Measurements from ENCODE around the gene ZNF92. TPM values are rescaled to one million over a fixed set of nuclear protein-coding genes. Genes with fewer than 3 reads are reported as not detected.

ZNF92 gene
- total and polyA plus RNA-seq, 2 donors (not counting 1 experiment from before 2014, with no cell fraction given) = 8.2 to 65.4 TPM

DNA sequence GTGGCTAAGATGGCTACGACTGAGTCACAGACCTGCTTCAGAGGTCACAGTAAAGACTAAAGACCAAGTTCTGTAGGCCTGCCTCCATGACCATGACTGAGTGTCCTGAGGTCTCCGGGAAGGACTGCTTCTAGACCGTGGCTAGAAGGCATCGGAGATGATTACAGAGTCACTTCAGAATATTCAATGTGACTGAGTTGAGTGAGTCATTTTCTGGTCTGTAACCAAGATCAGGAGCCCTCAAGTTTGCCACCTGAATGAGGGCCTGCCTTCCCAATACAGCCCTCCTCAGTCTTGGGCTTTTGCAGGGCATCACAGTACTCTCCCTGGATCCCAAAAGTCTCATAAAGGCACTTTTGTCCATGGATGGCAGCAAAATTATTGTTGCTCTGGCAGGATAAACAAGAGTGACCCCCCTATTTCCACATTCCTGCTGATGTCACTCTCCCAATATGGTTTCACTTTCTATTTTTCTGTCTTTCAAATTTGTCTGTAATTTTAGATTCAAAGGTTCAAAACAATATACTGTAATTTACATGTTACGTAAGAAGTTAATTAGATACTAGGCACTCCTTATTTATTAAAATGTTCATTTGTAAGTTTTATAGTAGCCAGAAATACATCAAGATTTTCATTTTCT, 47.7 kb upstream of the ZNF92 start:
- DNase-seq (no peak), ATAC-seq (ENCODE audit: low read depth) (no peak)
- Histone ChIP-seq H3K9me3 (ENCODE audit: control extremely low read depth in 1 of 3, control insufficient read depth in 2 of 3, insufficient read depth in 1 of 3, low read length in 2 of 3) (no peaks in the 10 kb centered on the region), H2AFZ (ENCODE audit: insufficient read depth, low read depth, low read length, poor library complexity, severe bottlenecking) (peak overlapping the region; percentile 37), H3K4me2 (replicated peaks; ENCODE audit: low read depth, low read length, poor library complexity, severe bottlenecking) (no peak overlapping the region), H4K20me1 (ENCODE audit: control insufficient read depth, insufficient read depth, low read length, poor library complexity, severe bottlenecking) (no peaks in the 10 kb centered on the region), H3K27me3 (replicated peaks in 1 of 4; ENCODE audit: control extremely low read depth in 1 of 4, control insufficient read depth in 3 of 4, insufficient read depth in 4 of 4, low read length in 3 of 4) (no peaks in the 10 kb centered on the region), H3K79me2 (ENCODE audit: control insufficient read depth, insufficient read depth, low read length) (no peaks in the 10 kb centered on the region), H3K36me3 (replicated peaks in 1 of 2; ENCODE audit: control extremely low read depth in 1 of 2, control insufficient read depth in 1 of 2, extremely low read depth in 1 of 2, insufficient read depth in 2 of 2, low read length in 1 of 2) (no peaks in the 10 kb centered on the region), H3K27ac (ENCODE audit: low read length in 2 of 2) (no peak overlapping the region), H3K9ac (ENCODE audit: low read length) (no peak overlapping the region), H3K4me3 (ENCODE audit: control extremely low read depth in 1 of 5, extremely low read depth in 1 of 5, insufficient read depth in 1 of 5, low read depth in 2 of 5, low read length in 4 of 5) (no peak overlapping the region), H3K4me1 (ENCODE audit: control insufficient read depth in 2 of 2, insufficient read depth in 2 of 2, low read length in 2 of 2) (no peaks in the 10 kb centered on the region)
- ChIA-PET POLR2A (no interaction called here), CTCF (no interaction called here)
- no peaks in the 10 kb centered on the region for H3K27me3 Mint-ChIP-seq
- H3K4me1 Mint-ChIP-seq = peaks cover 8% of the 10 kb centered on the region
- intact Hi-C loops (cut with micrococcal nuclease) = no loop called here
- H3K9me3 Mint-ChIP-seq (ENCODE audit: insufficient read depth) = no peaks in the 10 kb centered on the region
- H3K4me3 Mint-ChIP-seq = no peak overlapping the region
- no peak overlapping the region for H3K27ac Mint-ChIP-seq
- TF ChIP-seq, protein P1, sequence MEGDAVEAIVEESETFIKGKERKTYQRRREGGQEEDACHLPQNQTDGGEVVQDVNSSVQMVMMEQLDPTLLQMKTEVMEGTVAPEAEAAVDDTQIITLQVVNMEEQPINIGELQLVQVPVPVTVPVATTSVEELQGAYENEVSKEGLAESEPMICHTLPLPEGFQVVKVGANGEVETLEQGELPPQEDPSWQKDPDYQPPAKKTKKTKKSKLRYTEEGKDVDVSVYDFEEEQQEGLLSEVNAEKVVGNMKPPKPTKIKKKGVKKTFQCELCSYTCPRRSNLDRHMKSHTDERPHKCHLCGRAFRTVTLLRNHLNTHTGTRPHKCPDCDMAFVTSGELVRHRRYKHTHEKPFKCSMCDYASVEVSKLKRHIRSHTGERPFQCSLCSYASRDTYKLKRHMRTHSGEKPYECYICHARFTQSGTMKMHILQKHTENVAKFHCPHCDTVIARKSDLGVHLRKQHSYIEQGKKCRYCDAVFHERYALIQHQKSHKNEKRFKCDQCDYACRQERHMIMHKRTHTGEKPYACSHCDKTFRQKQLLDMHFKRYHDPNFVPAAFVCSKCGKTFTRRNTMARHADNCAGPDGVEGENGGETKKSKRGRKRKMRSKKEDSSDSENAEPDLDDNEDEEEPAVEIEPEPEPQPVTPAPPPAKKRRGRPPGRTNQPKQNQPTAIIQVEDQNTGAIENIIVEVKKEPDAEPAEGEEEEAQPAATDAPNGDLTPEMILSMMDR (IDR thresholded peaks at IDR 0.05) = no peak
- no peak for TF ChIP-seq EZH2 (IDR thresholded peaks at IDR 0.05; ENCODE audit: borderline replicate concordance, insufficient read depth, low read depth, low read length, poor library complexity, severe bottlenecking)
- 100% methylated on average over 3 of the region's 5 CpGs for WGBS (ENCODE audit: insufficient coverage)

DNA sequence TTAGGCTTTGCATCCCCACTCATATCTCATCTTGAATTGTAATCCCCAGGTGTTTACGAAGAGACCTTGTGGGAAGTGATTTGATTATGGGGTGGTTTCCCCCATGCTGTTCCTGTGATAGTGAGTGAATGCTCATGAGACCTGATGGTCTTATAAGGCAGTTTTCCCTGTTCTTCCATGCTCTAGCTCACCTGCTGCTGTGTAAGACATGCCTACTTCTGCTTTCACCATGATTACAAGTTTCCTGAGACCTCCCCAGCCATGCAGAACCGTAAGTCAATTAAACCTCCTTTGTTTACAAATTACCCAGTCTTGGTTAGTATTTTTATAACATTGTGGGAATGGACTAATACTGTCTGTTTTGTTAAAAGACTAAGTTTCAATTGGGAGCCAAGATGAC, 35.3 kb upstream of the ZNF92 start:
- ChIA-PET CTCF (interaction anchor here (1.0 kb wide), 1 partner anchor 31 kb away, joined by 3 read pairs; no protein-coding TSS in a partner anchor), POLR2A (no interaction called here)
- Mint-ChIP-seq H3K27ac (peak overlapping the region; percentile 48), H3K27me3 (no peaks in the 10 kb centered on the region), H3K9me3 (ENCODE audit: insufficient read depth) (peaks cover 7% of the 10 kb centered on the region), H3K4me3 (peak overlapping the region; percentile 62), H3K4me1 (peaks cover 29% of the 10 kb centered on the region)
- TF ChIP-seq EZH2 (IDR thresholded peaks at IDR 0.05; ENCODE audit: borderline replicate concordance, insufficient read depth, low read depth, low read length, poor library complexity, severe bottlenecking) = no peak
- Histone ChIP-seq H3K9me3 (ENCODE audit: control extremely low read depth in 1 of 3, control insufficient read depth in 2 of 3, insufficient read depth in 1 of 3, low read length in 2 of 3) (peaks cover 0 to 10% (median 0%) of the 10 kb centered on the region in 3 donors), H3K9ac (ENCODE audit: low read length) (no peak overlapping the region), H3K27ac (ENCODE audit: low read length in 2 of 2) (peak overlapping the region; percentile 6 to 42), H3K4me1 (ENCODE audit: control insufficient read depth in 2 of 2, insufficient read depth in 2 of 2, low read length in 2 of 2) (peaks cover 20 to 21% of the 10 kb centered on the region in 2 donors), H3K4me2 (replicated peaks; ENCODE audit: low read depth, low read length, poor library complexity, severe bottlenecking) (peak overlapping the region; percentile 39), H3K79me2 (ENCODE audit: control insufficient read depth, insufficient read depth, low read length) (no peaks in the 10 kb centered on the region), H4K20me1 (ENCODE audit: control insufficient read depth, insufficient read depth, low read length, poor library complexity, severe bottlenecking) (no peaks in the 10 kb centered on the region), H3K27me3 (replicated peaks in 1 of 4; ENCODE audit: control extremely low read depth in 1 of 4, control insufficient read depth in 3 of 4, insufficient read depth in 4 of 4, low read length in 3 of 4) (no peaks in the 10 kb centered on the region), H3K4me3 (ENCODE audit: control extremely low read depth in 1 of 5, extremely low read depth in 1 of 5, insufficient read depth in 1 of 5, low read depth in 2 of 5, low read length in 4 of 5) (no peak overlapping the region), H2AFZ (ENCODE audit: insufficient read depth, low read depth, low read length, poor library complexity, severe bottlenecking) (no peak overlapping the region), H3K36me3 (replicated peaks in 1 of 2; ENCODE audit: control extremely low read depth in 1 of 2, control insufficient read depth in 1 of 2, extremely low read depth in 1 of 2, insufficient read depth in 2 of 2, low read length in 1 of 2) (no peaks in the 10 kb centered on the region)
- DNase-seq = peak; percentile 68
- peak; percentile 71 for ATAC-seq (ENCODE audit: low read depth)
- intact Hi-C loops (cut with micrococcal nuclease) = no loop called here
- no CpG with 5 or more reads among the region's 2 CpGs for WGBS (ENCODE audit: insufficient coverage)

Measured in B cell (primary cell).